Keratinocyte (primary cell): Measurements from ENCODE around the gene CANX.

Source experiments
- CTCF ChIP-seq, 3 experiments: IDR thresholded peaks in 1 of 3; conservative IDR thresholded peaks in 1 of 3; optimal IDR thresholded peaks in 1 of 3; 2 replicates in 2 of 3; 3 replicates in 1 of 3; pipeline versions ENCODE3 to v1.5.1; 2011; ENCODE audit warnings: low read length in 3 of 3, mild to moderate bottlenecking in 3 of 3, moderate library complexity in 2 of 3, control low read depth in 1 of 3, inconsistent platforms in 1 of 3; ENCODE audit not compliant: insufficient read depth in 2 of 3; ENCODE audit errors: extremely low read depth in 1 of 3
- EZH2 ChIP-seq: IDR thresholded peaks from one replicate; pipeline ENCODE4 v1.6.1; 2012; ENCODE audit warnings: inconsistent platforms, mild to moderate bottlenecking, low read length, moderate library complexity

GRCh38 chr5:179758955-179759354, 60.2 kb downstream of the CANX start:
- TF ChIP-seq CTCF (optimal IDR thresholded peaks at IDR 0.05 in 1 of 3, IDR thresholded peaks at IDR 0.05 in 1 of 3, conservative IDR thresholded peaks at IDR 0.05 in 1 of 3; ENCODE audit: extremely low read depth in 1 of 3, insufficient read depth in 2 of 3, low read length in 3 of 3) (no peak), EZH2 (no peak)
